ENCODE results near the gene DDX55. TPM values are rescaled to one million over a fixed set of nuclear protein-coding genes. Genes with fewer than 3 reads are reported as not detected.
A peak's percentile ranks its signal among the peaks of the same experiment; 100 is the strongest.
"Not testable (repeated sequence)": the region's sequence is repeated elsewhere in the genome, so short reads cannot be mapped to it uniquely, and the experiment has no call there.

DDX55 gene
- total RNA-seq, 1 donor from 2014 or later, result 55.3 TPM

DNA sequence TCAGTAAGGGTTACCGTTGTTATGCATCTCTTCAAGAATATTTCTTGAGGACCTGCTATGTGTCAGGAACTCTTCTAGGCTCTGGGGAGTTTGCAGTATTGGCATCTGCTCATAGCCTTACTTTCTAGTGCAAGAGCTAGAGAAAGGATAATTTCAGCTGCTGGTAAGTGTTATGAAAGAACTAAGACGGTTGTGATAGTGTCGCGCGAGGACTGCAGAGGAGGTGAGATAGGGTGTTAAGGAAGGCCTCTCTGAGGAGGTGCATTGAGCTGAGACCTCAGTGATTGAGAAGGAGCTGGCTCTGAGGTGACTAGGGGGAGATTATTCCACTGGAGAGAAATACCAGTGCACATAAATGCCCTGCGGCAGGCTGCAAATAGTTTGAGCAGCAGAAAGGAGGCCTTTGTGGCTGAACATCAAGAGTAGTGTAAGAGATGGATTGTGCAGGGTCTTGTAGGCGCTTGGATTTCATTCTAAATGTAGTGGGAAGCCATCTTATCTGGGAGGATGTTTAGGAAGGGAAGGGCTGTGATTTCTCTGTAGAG, 824 bp downstream of the DDX55 start:
- H3K27me3 ChIP-seq, result no peaks in the 10 kb centered on the region
- Mint-ChIP-seq H3K4me1 (peaks cover 14% of the 10 kb centered on the region), H3K27me3 (ENCODE audit: insufficient read depth, low read depth) (peaks cover 2% of the 10 kb centered on the region), H3K27ac (peak overlapping the region; percentile 19), H3K4me3 (peak overlapping the region; percentile 94), H3K9me3 (no peaks in the 10 kb centered on the region), H3K36me3 (peaks cover 24% of the 10 kb centered on the region)
- peak overlapping the region; percentile 97 for H3K4me2 ChIP-seq
- peaks cover 51% of the 10 kb centered on the region for H3K79me2 ChIP-seq (ENCODE audit: low read depth)
- H3K36me3 ChIP-seq, result peaks cover 4% of the 10 kb centered on the region
- peak overlapping the region; percentile 96 for H2AFZ ChIP-seq (replicated peaks)
- peak overlapping the region; percentile 98 for H3K9ac ChIP-seq
- peak overlapping the region; percentile 92 for H3K4me3 ChIP-seq
- H3K27ac ChIP-seq, result no peak overlapping the region
- peaks cover 17% of the 10 kb centered on the region for H3F3A ChIP-seq (ENCODE audit: low read depth)
- peaks cover 13% of the 10 kb centered on the region for H4K20me1 ChIP-seq (ENCODE audit: low read depth)
- no peaks in the 10 kb centered on the region for H3K9me3 ChIP-seq (ENCODE audit: low read depth)
- no peaks in the 10 kb centered on the region for H3K4me1 ChIP-seq
- TF ChIP-seq EZH2 (IDR thresholded peaks at IDR 0.05) (no peak), CTCF (IDR thresholded peaks at IDR 0.05) (no peak), EZH2phosphoT487 (IDR thresholded peaks at IDR 0.05) (no peak)
- DNase-seq (ENCODE audit: low spot score), result peak; percentile 7

- H3K79me2 ChIP-seq (ENCODE audit: low read depth), result peaks cover 51% of the 10 kb centered on the region
These were observed 1.6 kb downstream of the DDX55 start for GRCh38 chr12:123603495-123603894.

GRCh38 chr12:123607756-123608155, 5.9 kb downstream of the DDX55 start:
- Histone ChIP-seq H3F3A (ENCODE audit: low read depth) (no peaks in the 10 kb centered on the region), H3K9ac (no peak overlapping the region), H3K27ac (no peak overlapping the region), H3K4me2 (no peak overlapping the region), H3K9me3 (ENCODE audit: low read depth) (no peaks in the 10 kb centered on the region), H3K36me3 (peaks cover 7% of the 10 kb centered on the region), H3K4me1 (no peaks in the 10 kb centered on the region), H3K27me3 (no peaks in the 10 kb centered on the region), H2AFZ (replicated peaks) (no peak overlapping the region), H3K4me3 (no peak overlapping the region), H4K20me1 (ENCODE audit: low read depth) (peaks cover 13% of the 10 kb centered on the region), H3K79me2 (ENCODE audit: low read depth) (peaks cover 45% of the 10 kb centered on the region)
- Mint-ChIP-seq H3K4me1 (peaks cover 7% of the 10 kb centered on the region), H3K4me3 (peak overlapping the region; percentile 57), H3K36me3 (peaks cover 37% of the 10 kb centered on the region), H3K9me3 (no peaks in the 10 kb centered on the region), H3K27me3 (ENCODE audit: insufficient read depth, low read depth) (no peaks in the 10 kb centered on the region), H3K27ac (no peak overlapping the region)
- TF ChIP-seq CTCF (IDR thresholded peaks at IDR 0.05), result no peak
- TF ChIP-seq EZH2 (IDR thresholded peaks at IDR 0.05), result no peak
- TF ChIP-seq EZH2phosphoT487 (IDR thresholded peaks at IDR 0.05), result no peak
- no peak for DNase-seq (ENCODE audit: low spot score)

More at GRCh38 chr12:123603495-123603894, 1.6 kb downstream of the DDX55 start:
- H3K36me3 ChIP-seq; H3K27ac Mint-ChIP-seq; H3K27me3 Mint-ChIP-seq (ENCODE audit: insufficient read depth, low read depth); H3K9me3 Mint-ChIP-seq; H2AFZ ChIP-seq (replicated peaks); DNase-seq (ENCODE audit: low spot score); H3K27me3 ChIP-seq; H3K27ac ChIP-seq; H3K9ac ChIP-seq; H3F3A ChIP-seq (ENCODE audit: low read depth); H3K4me1 ChIP-seq; H3K9me3 ChIP-seq (ENCODE audit: low read depth): not testable (repeated sequence)
- Histone ChIP-seq H4K20me1 (ENCODE audit: low read depth) (peaks cover 13% of the 10 kb centered on the region), H3K4me2 (peak overlapping the region; percentile 18), H3K4me3 (peak overlapping the region; percentile 92)
- H3K4me1 Mint-ChIP-seq, result peaks cover 14% of the 10 kb centered on the region
- peak overlapping the region; percentile 94 for H3K4me3 Mint-ChIP-seq
- peaks cover 30% of the 10 kb centered on the region for H3K36me3 Mint-ChIP-seq

DNA sequence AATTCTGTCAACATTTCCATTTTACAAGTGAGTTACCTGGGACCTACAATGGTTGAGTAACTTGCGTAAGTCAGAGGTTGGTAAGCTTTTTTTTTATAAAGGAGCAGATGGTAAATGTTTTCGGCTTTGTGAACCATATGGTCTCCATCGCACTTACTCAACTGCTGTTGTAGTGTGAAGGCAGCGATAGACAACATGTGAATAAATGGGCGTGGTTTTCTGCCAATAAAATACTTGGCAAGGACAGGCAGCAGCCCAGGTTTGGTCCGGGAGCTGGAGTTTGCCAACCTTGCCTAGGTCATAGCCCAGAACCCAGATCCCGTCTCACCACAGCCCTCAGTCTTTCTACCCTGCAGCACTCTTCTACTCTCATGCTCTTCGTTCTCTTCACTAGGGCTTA, 6.3 kb downstream of the DDX55 start:
- Histone ChIP-seq H3K27ac (no peak overlapping the region), H3K4me3 (no peak overlapping the region), H4K20me1 (ENCODE audit: low read depth) (peaks cover 13% of the 10 kb centered on the region), H3F3A (ENCODE audit: low read depth) (no peaks in the 10 kb centered on the region), H3K36me3 (peaks cover 7% of the 10 kb centered on the region), H3K9ac (no peak overlapping the region), H3K4me1 (no peaks in the 10 kb centered on the region), H3K9me3 (ENCODE audit: low read depth) (no peaks in the 10 kb centered on the region), H3K27me3 (no peaks in the 10 kb centered on the region), H3K79me2 (ENCODE audit: low read depth) (peaks cover 41% of the 10 kb centered on the region), H2AFZ (replicated peaks) (no peak overlapping the region), H3K4me2 (no peak overlapping the region)
- Mint-ChIP-seq H3K9me3 (no peaks in the 10 kb centered on the region), H3K27ac (no peak overlapping the region), H3K4me3 (no peak overlapping the region), H3K4me1 (peaks cover 2% of the 10 kb centered on the region), H3K36me3 (peaks cover 33% of the 10 kb centered on the region), H3K27me3 (ENCODE audit: insufficient read depth, low read depth) (no peaks in the 10 kb centered on the region)
- TF ChIP-seq CTCF (IDR thresholded peaks at IDR 0.05) (no peak), EZH2phosphoT487 (IDR thresholded peaks at IDR 0.05) (no peak), EZH2 (IDR thresholded peaks at IDR 0.05) (no peak)
- no peak for DNase-seq (ENCODE audit: low spot score)

Data from neural progenitor cell (in vitro differentiated cells).